Thoracic aorta (tissue), 2 donors: ENCODE data around the gene LRIT1. TPM values are rescaled to one million over a fixed set of nuclear protein-coding genes. Genes with fewer than 3 reads are reported as not detected.

Source experiments
- ATAC-seq: fragments of 150-250 bp; one replicate; pipeline ENCODE4 v1.8.0; 2017; ENCODE audit warnings: low read depth; ENCODE audit not compliant: insufficient number of reproducible peaks, low FRiP score
- DNase-seq: peaks from one replicate; pipeline ENCODE4 v3.0.0-alpha.2; 2020; ENCODE audit warnings: low spot score
- H3K27ac ChIP-seq, 2 donors: fragments of 200-600 bp; sonication (generic); 1 replicate in 1 of 2; 2 replicates in 1 of 2; pipeline ENCODE4 v1.5.1; 2016; ENCODE audit warnings: mild to moderate bottlenecking in 2 of 2, moderate library complexity in 2 of 2
- H3K27me3 ChIP-seq: fragments of 200-600 bp; sonication (generic); replicated peaks from 2 replicates; pipeline ENCODE4 v1.6.0; 2016; ENCODE audit warnings: mild to moderate bottlenecking; ENCODE audit not compliant: insufficient read depth
- H3K36me3 ChIP-seq: fragments of 200-600 bp; sonication (generic); one replicate; pipeline ENCODE4 v1.5.1; 2016
- H3K4me1 ChIP-seq, 2 donors: fragments of 200-600 bp; sonication (generic); 1 replicate in 1 of 2; 2 replicates in 1 of 2; pipeline versions ENCODE4 v1.5.1 to v1.6.0; 2016; ENCODE audit warnings: low read depth in 2 of 2, mild to moderate bottlenecking in 1 of 2; ENCODE audit not compliant: control insufficient read depth in 1 of 2
- H3K4me3 ChIP-seq: fragments of 200-600 bp; sonication (generic); 2 replicates; pipeline ENCODE4 v1.5.1; 2016; ENCODE audit warnings: mild to moderate bottlenecking
- H3K9me3 ChIP-seq: fragments of 200-600 bp; sonication (generic); 2 replicates; pipeline ENCODE4 v1.5.1; 2016
- CTCF ChIP-seq: fragments of 200-600 bp; sonication (generic); IDR thresholded peaks from one replicate; pipeline ENCODE4 v1.5.1; 2019; ENCODE audit warnings: antibody characterized with exemption
- total RNA-seq, 2 donors: library from RNA; depleted of rRNA; stranded (reverse); fragments of >200 nt; gene quantifications; one replicate each; pipeline versions ENCODE4 v1.1.0 to v1.2.3, GENCODE V29; 2016

Gene LRIT1
- total RNA-seq, 2 donors from 2014 or later: not detected

DNA sequence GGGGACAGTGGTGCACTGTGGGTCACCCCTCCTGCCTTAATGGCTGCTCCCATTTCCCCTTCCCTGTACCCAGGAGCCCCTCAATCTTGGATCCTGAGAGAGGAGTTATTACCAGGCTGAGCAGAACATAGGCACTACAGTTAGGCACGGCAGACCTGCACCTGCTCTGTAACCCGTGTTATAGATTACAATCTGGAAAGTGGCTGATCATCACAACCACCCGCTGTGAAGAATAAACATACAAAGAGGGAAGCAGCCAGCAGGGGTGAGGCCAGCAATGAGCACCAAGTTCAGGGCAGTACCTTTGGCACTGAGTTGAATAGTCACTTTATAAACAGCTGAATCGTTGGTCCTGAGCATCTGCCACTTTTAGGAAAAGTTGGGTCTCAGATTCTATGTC, 45.3 kb downstream of the LRIT1 start:
- TF ChIP-seq CTCF: no peak
- Histone ChIP-seq H3K27me3 (no peaks in the 10 kb centered on the region), H3K9me3 (no peaks in the 10 kb centered on the region), H3K36me3 (no peaks in the 10 kb centered on the region), H3K27ac (no peak overlapping the region), H3K4me3 (no peak overlapping the region), H3K4me1 (peaks cover 6 to 14% of the 10 kb centered on the region in 2 donors)
- DNase-seq: no peak
- no peak for ATAC-seq

GRCh38 chr10:84195044-84195830, 46.1 kb downstream of the LRIT1 start:
- Histone ChIP-seq H3K27ac (no peak overlapping the region), H3K4me3 (peak overlapping the region; percentile 68), H3K36me3 (no peaks in the 10 kb centered on the region), H3K9me3 (no peaks in the 10 kb centered on the region), H3K4me1 (peaks cover 6 to 14% of the 10 kb centered on the region in 2 donors), H3K27me3 (no peaks in the 10 kb centered on the region)
- TF ChIP-seq CTCF: no peak
- no peak for ATAC-seq
- DNase-seq: no peak

DNA sequence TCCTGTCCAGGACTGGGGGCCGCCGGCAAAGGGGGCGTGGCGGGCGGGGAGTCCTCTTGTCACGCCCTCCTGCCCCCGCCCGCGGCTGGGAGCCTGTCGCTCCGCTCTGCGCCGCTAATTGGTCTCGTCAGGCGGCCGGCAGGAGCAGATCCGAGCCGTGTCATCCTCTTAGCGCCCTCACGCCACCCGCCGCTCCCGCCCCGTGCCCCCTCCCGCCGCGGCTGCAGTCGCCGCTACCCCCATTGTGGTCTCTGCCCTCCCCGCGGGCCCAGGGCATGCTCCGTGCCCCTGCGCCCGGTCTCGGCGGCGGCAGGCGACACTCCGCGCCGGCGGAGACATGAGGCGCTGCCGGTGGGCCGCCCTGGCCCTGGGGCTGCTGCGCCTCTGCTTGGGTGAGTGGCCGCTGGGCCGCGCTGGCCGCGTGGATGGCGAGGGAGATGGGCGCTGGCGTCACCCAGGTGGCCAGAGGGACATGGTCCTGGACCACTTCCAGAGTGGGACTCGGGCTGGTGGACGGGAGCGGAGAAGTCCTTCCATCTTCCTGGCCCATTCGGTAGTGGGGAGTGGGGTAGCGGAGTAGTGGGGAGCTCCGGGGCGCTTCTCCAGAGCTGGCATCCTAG, 46.8 kb downstream of the LRIT1 start, which contains the start of gene CDHR1:
Gene CDHR1, plus strand, starts transcription at position 114 of the 620 bp plus-strand sequence. Its CDS starts 224 bp downstream, at position 338.
- DNase-seq (no peak), ATAC-seq (no peak)
- Histone ChIP-seq H3K36me3 (no peaks in the 10 kb centered on the region), H3K4me1 (peaks cover 6 to 14% of the 10 kb centered on the region in 2 donors), H3K27ac (no peak within 1 kb of the TSS), H3K9me3 (no peaks in the 10 kb centered on the region), H3K27me3 (no peaks in the 10 kb centered on the region), H3K4me3 (peak within 1 kb of the TSS; percentile 68)
- TF ChIP-seq CTCF: no peak

DNA sequence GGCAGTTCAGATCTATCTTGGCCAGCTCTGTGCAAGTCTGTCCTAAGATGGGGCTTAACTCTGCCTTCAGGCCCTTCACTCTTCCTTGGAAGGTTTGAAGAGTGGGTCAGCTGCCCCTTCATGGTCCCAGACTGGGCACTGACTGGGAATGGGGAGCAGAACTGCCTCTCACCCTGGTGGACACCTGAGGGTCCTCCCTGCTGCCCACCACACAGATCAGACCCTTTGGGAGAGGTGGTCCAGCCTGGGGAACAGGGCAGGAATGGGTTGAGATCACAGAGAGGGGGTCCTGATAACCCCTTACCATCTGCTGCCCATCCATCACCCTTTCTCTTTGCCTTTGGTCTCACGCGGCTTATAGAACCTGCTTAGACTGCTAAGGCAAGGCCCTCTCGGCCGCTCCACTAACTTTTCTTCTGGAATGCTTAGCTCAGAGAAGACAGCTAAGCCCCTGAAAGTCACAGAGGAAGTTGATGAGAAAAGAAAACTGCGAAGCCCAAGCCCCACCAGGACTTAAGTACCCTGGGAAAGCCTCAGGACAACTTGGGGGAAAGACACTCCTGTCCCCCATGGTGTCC, 47.4 kb downstream of the LRIT1 start:
- ATAC-seq: no peak
- no peaks in the 10 kb centered on the region for H3K36me3 ChIP-seq
- no peak overlapping the region for H3K27ac ChIP-seq
- no peaks in the 10 kb centered on the region for H3K9me3 ChIP-seq
- no peaks in the 10 kb centered on the region for H3K27me3 ChIP-seq
- TF ChIP-seq CTCF: no peak
- peaks cover 6 to 14% of the 10 kb centered on the region in 2 donors for H3K4me1 ChIP-seq
- H3K4me3 ChIP-seq: peak overlapping the region; percentile 68
- no peak for DNase-seq

DNA sequence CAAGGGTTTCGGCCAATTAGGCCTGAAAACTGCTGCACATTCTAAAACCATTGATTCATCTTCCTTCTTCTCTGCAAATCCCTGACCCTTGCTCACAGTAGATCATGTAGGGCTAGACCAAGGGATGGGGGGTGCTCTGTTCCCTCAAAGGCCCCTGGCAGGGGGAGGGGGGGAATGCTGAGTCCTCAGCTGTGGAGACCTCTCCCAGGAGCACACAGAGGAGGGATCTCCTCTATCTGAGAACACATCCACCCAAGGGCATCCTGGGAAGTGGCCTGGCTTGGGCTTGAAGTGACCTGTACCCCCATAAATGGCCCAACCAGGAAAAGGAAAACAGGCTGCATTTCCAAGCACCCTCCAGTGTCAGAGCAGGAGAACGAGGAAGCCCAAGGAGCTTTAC, 48.0 kb downstream of the LRIT1 start:
- TF ChIP-seq CTCF: no peak
- Histone ChIP-seq H3K27ac (no peak overlapping the region), H3K27me3 (no peaks in the 10 kb centered on the region), H3K36me3 (no peaks in the 10 kb centered on the region), H3K4me3 (no peak overlapping the region), H3K4me1 (peaks cover 6 to 14% of the 10 kb centered on the region in 2 donors), H3K9me3 (no peaks in the 10 kb centered on the region)
- no peak for ATAC-seq
- no peak for DNase-seq
